MM.1S (cell line): ENCODE results near the gene TTC39C.

Experiments used
- DNase-seq: peaks from one replicate; pipeline ENCODE4 v3.0.0-alpha.2; 2015
- H2AFZ ChIP-seq: fragments of 300-600 bp; sonication (generic); 2 replicates; pipeline ENCODE4 v1.6.0; 2016; ENCODE audit warnings: antibody characterized with exemption, low read length
- H3F3A ChIP-seq: fragments of 300-600 bp; sonication (generic); 2 replicates; pipeline ENCODE4 v1.6.1; 2016; ENCODE audit warnings: mild to moderate bottlenecking, antibody characterized with exemption, low read length, moderate library complexity, mixed read lengths; ENCODE audit not compliant: insufficient read depth
- H3K27ac ChIP-seq: fragments of 300-600 bp; sonication (generic); 2 replicates; pipeline ENCODE4 v1.5.1; 2016; ENCODE audit warnings: mild to moderate bottlenecking, low read length
- H3K27me3 ChIP-seq: fragments of 300-600 bp; sonication (generic); replicated peaks from 2 replicates; pipeline ENCODE4 v1.6.0; 2016; ENCODE audit warnings: low read length; ENCODE audit not compliant: insufficient read depth
- H3K36me3 ChIP-seq: fragments of 300-600 bp; sonication (generic); replicated peaks from 2 replicates; pipeline ENCODE4 v1.6.1; 2016; ENCODE audit warnings: mild to moderate bottlenecking, low read length, mixed read lengths; ENCODE audit not compliant: insufficient read depth
- H3K4me1 ChIP-seq: fragments of 300-600 bp; sonication (generic); 2 replicates; pipeline ENCODE4 v1.6.1; 2016; ENCODE audit warnings: low read length, mixed read lengths
- H3K4me2 ChIP-seq: fragments of 300-600 bp; sonication (generic); 2 replicates; pipeline ENCODE4 v1.6.0; 2016; ENCODE audit warnings: low read depth, low read length
- H3K4me3 ChIP-seq: fragments of 300-600 bp; sonication (generic); 2 replicates; pipeline ENCODE4 v1.5.1; 2016; ENCODE audit warnings: low read length, mixed read lengths
- H3K79me2 ChIP-seq: fragments of 300-600 bp; sonication (generic); 2 replicates; pipeline ENCODE4 v1.6.1; 2016; ENCODE audit warnings: mixed run types, low read length, mixed read lengths
- H3K9ac ChIP-seq: fragments of 300-600 bp; sonication (generic); 2 replicates; pipeline ENCODE4 v1.6.1; 2016; ENCODE audit warnings: low read length, mixed read lengths
- H3K9me2 ChIP-seq: fragments of 300-600 bp; sonication (generic); replicated peaks from 2 replicates; pipeline ENCODE4 v1.6.1; 2016; ENCODE audit warnings: mild to moderate bottlenecking, low read length, mixed read lengths; ENCODE audit not compliant: insufficient read depth
- H3K9me3 ChIP-seq: fragments of 300-600 bp; sonication (generic); replicated peaks from 2 replicates; pipeline ENCODE4 v1.6.1; 2016; ENCODE audit warnings: mild to moderate bottlenecking, low read length, mixed read lengths; ENCODE audit not compliant: insufficient read depth
- H4K20me1 ChIP-seq: fragments of 300-600 bp; sonication (generic); 2 replicates; pipeline ENCODE4 v1.6.1; 2016; ENCODE audit warnings: mild to moderate bottlenecking, low read length, moderate library complexity, mixed read lengths; ENCODE audit not compliant: insufficient read depth
- EZH2 ChIP-seq: fragments of 300-600 bp; sonication (generic); optimal IDR thresholded peaks from 2 replicates; pipeline ENCODE3; 2017; ENCODE audit warnings: low read depth, mild to moderate bottlenecking, antibody characterized with exemption, low read length, mixed read lengths
- EZH2phosphoT487 ChIP-seq: fragments of 300-600 bp; sonication (generic); IDR thresholded peaks from 2 replicates; pipeline ENCODE4 v1.6.1; 2018; ENCODE audit warnings: antibody characterized with exemption, low read length
- TF ChIP-seq, protein P1 (sequence below): fragments of 300-600 bp; sonication (generic); IDR thresholded peaks from 2 replicates; pipeline ENCODE4 v1.5.1; 2016; ENCODE audit warnings: antibody characterized with exemption, low read length, mixed read lengths

Gene TTC39C

DNA sequence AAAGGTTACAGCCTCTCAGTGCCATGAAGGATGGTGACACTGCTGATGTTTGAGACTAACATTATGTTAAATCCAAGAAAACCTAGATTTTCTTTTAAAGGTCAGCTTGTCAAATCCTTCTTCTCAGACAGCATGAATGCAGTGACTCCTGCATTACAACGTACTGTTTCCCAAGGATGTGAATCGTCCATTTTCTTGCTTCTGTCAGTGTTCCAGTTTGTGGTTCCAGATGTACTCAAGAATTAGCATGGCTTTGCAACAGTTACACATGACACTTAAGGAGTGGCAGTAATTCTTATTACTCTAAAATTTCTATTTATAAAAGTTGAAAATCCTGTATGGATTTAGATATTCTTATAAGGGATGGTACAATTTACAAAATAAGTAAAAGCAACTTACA lies 1.5 kb upstream of the TTC39C start:
- H3K9me3 ChIP-seq, result no peaks in the 10 kb centered on the region
- no peak overlapping the region for H3K4me3 ChIP-seq
- no peaks in the 10 kb centered on the region for H3K36me3 ChIP-seq
- H3K9ac ChIP-seq, result no peak overlapping the region
- no peak for TF ChIP-seq EZH2
- TF ChIP-seq, protein P1, sequence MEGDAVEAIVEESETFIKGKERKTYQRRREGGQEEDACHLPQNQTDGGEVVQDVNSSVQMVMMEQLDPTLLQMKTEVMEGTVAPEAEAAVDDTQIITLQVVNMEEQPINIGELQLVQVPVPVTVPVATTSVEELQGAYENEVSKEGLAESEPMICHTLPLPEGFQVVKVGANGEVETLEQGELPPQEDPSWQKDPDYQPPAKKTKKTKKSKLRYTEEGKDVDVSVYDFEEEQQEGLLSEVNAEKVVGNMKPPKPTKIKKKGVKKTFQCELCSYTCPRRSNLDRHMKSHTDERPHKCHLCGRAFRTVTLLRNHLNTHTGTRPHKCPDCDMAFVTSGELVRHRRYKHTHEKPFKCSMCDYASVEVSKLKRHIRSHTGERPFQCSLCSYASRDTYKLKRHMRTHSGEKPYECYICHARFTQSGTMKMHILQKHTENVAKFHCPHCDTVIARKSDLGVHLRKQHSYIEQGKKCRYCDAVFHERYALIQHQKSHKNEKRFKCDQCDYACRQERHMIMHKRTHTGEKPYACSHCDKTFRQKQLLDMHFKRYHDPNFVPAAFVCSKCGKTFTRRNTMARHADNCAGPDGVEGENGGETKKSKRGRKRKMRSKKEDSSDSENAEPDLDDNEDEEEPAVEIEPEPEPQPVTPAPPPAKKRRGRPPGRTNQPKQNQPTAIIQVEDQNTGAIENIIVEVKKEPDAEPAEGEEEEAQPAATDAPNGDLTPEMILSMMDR, result no peak
- TF ChIP-seq EZH2phosphoT487, result no peak
- H3K27ac ChIP-seq, result no peak overlapping the region
- no peak overlapping the region for H2AFZ ChIP-seq
- H3K79me2 ChIP-seq, result no peaks in the 10 kb centered on the region
- H3K4me2 ChIP-seq, result no peak overlapping the region
- H3K9me2 ChIP-seq, result no peaks in the 10 kb centered on the region
- peaks cover 44% of the 10 kb centered on the region for H3K4me1 ChIP-seq
- H3F3A ChIP-seq, result peaks cover 18% of the 10 kb centered on the region
- peaks cover 43% of the 10 kb centered on the region for H3K27me3 ChIP-seq
- no peaks in the 10 kb centered on the region; the same call in 1 of the 2 replicates for H4K20me1 ChIP-seq
- no peak for DNase-seq

DNA sequence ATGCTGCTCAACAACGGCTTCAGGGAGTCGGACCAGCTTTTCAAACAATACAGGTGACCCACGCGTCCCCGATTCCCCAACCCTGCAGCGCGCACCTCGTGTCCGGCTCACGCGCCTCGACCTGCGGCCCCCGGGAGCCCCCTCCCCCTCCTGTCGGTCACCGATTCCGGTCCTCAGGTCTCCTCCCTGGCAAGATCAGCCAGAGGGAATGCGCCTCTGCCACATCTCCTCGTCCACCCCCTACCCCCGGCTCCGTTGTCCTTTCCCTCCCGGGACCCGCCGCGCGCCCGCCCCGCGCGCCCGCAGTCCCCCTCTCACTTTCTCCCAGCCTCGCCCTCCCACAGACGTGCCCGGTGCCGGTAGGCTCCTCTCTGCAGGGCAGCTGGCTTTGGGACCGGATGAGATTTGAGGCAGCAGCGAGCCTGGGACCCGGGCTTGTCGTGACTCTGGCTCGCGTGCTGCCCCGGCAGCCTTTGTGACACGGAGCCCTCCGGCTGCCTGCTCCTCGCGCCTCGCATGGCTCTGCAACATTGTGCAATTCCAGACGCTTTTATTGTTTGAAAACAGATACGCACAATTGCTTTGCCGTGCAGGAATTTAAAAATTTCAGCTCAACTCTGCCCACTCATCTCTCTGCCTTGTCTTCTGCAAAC lies 558 bp downstream of the TTC39C start:
- Histone ChIP-seq H3K4me2 (peak overlapping the region; percentile 97), H3K27me3 (peaks cover 43% of the 10 kb centered on the region), H3K9me2 (no peaks in the 10 kb centered on the region), H2AFZ (peak overlapping the region; percentile 51), H3K9ac (peak overlapping the region; percentile 29; the same call in 1 of the 2 replicates), H3K27ac (no peak overlapping the region), H3K36me3 (no peaks in the 10 kb centered on the region), H3K9me3 (no peaks in the 10 kb centered on the region), H3K79me2 (no peaks in the 10 kb centered on the region), H3F3A (peaks cover 22% of the 10 kb centered on the region), H4K20me1 (no peaks in the 10 kb centered on the region; the same call in 1 of the 2 replicates), H3K4me1 (peaks cover 52% of the 10 kb centered on the region), H3K4me3 (peak overlapping the region; percentile 69)
- no peak for TF ChIP-seq EZH2phosphoT487
- TF ChIP-seq, protein P1, result no peak
- TF ChIP-seq EZH2, result no peak
- DNase-seq, result peak; percentile 22

DNA sequence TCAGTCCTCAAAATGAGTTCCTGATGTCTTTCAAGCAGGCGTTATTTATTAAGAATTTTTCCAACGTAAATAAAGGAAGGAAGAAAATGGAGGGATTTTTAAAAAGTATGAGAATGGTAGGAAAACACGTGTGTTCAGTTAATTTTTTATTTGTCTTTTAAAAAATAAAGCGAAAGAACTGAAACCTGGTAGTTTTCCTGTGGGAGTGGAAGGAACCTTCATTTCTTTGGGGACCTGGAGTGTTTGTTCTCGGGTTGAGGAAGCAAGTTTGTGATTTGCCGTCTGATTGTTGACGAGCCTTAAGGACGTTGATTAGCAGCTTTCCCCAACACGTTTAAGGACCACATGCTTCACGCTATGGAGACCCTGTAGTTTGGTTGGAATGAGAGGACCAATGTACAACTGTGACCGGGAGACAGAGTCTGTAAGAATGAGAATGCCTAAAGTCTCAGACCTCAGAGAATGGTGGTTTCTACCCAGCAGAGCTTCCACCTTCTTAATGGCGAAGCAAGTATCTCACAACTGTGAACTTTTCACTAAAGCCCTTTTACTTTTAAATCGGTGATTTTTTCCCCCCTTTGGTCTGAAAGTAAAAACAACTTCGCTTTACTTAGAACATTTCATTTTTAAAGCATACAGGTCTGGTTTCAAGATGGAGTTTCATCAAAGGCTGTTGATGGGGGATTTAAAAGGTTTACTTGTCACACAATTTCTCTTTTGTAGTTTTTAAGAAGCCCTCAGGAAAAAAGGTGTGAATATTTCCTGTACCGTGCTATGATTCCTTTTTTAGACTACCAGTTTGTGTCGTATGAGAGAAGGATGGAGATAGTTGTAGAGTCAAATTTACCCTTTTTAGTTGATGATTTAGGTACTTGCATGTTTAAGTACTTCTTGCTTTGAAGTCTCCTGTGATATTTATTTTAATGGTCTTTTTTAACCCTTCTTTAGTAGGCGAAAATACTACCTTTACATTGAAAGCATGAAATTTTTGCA lies 1.4 kb downstream of the TTC39C start:
- no peaks in the 10 kb centered on the region for H3K9me3 ChIP-seq
- H3K27me3 ChIP-seq, result peaks cover 43% of the 10 kb centered on the region
- peaks cover 23% of the 10 kb centered on the region for H3F3A ChIP-seq
- H3K4me1 ChIP-seq, result peaks cover 57% of the 10 kb centered on the region
- H3K9ac ChIP-seq, result no peak overlapping the region
- TF ChIP-seq, protein P1, result no peak
- TF ChIP-seq EZH2, result no peak
- TF ChIP-seq EZH2phosphoT487, result no peak
- no peak overlapping the region for H3K27ac ChIP-seq
- peak overlapping the region; percentile 51; the same call in 1 of the 2 replicates for H2AFZ ChIP-seq
- H3K4me3 ChIP-seq, result peak overlapping the region; percentile 69
- H3K9me2 ChIP-seq, result no peaks in the 10 kb centered on the region
- H3K36me3 ChIP-seq, result no peaks in the 10 kb centered on the region
- no peaks in the 10 kb centered on the region for H3K79me2 ChIP-seq
- DNase-seq, result no peak
- H3K4me2 ChIP-seq, result peak overlapping the region; percentile 97
- no peaks in the 10 kb centered on the region; the same call in 1 of the 2 replicates for H4K20me1 ChIP-seq
